ENCODE results near the gene DOC2A. TPM values are rescaled to one million over a fixed set of nuclear protein-coding genes. Genes with fewer than 3 reads are reported as not detected.

DOC2A gene
- total and polyA plus RNA-seq, 4 donors = 0.09 to 0.22 (median 0.17) TPM; not detected in 1

- DNase-seq (ENCODE audit: low spot score) = no peak
Measured at GRCh38 chr16:29990034-29990433, 20.8 kb downstream of the DOC2A start.

More at GRCh38 chr16:29990034-29990433, 20.8 kb downstream of the DOC2A start:
- H3K27me3 ChIP-seq (ENCODE audit: control insufficient read depth in 4 of 4, insufficient read depth in 4 of 4, low read length in 3 of 4) = no peaks in the 10 kb centered on the region
- no peak overlapping the region for H3K4me3 ChIP-seq (ENCODE audit: low read depth in 1 of 3, low read length in 3 of 3)
- 80% methylated on average over 2 of the region's 2 CpGs for WGBS
- H3K9ac ChIP-seq (ENCODE audit: low read depth in 1 of 2, low read length in 2 of 2) = no peak overlapping the region
- no peak overlapping the region for H3K27ac ChIP-seq (ENCODE audit: low read depth in 1 of 2, low read length in 2 of 2)
- peaks cover 20 to 74% (median 37%) of the 10 kb centered on the region in 4 donors for H3K36me3 ChIP-seq (ENCODE audit: control insufficient read depth in 4 of 4, insufficient read depth in 3 of 4, low read depth in 1 of 4, low read length in 3 of 4)
- no peak for TF ChIP-seq REST (IDR thresholded peaks at IDR 0.05)
- TF ChIP-seq GABPA (IDR thresholded peaks at IDR 0.05 in 1 of 2, conservative IDR thresholded peaks at IDR 0.05 in 1 of 2) = no peak
- TF ChIP-seq, protein P1, sequence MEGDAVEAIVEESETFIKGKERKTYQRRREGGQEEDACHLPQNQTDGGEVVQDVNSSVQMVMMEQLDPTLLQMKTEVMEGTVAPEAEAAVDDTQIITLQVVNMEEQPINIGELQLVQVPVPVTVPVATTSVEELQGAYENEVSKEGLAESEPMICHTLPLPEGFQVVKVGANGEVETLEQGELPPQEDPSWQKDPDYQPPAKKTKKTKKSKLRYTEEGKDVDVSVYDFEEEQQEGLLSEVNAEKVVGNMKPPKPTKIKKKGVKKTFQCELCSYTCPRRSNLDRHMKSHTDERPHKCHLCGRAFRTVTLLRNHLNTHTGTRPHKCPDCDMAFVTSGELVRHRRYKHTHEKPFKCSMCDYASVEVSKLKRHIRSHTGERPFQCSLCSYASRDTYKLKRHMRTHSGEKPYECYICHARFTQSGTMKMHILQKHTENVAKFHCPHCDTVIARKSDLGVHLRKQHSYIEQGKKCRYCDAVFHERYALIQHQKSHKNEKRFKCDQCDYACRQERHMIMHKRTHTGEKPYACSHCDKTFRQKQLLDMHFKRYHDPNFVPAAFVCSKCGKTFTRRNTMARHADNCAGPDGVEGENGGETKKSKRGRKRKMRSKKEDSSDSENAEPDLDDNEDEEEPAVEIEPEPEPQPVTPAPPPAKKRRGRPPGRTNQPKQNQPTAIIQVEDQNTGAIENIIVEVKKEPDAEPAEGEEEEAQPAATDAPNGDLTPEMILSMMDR (IDR thresholded peaks at IDR 0.05; ENCODE audit: low read depth, low read length, missing input control) = no peak
- TF ChIP-seq SP1 (IDR thresholded peaks at IDR 0.05) = no peak
- TF ChIP-seq ATF3 (IDR thresholded peaks at IDR 0.05) = no peak
- TF ChIP-seq TAF1 (conservative IDR thresholded peaks at IDR 0.05) = no peak
- no peak for TF ChIP-seq FOXA2 (IDR thresholded peaks at IDR 0.05)
- TF ChIP-seq NR2F2 (IDR thresholded peaks at IDR 0.05) = no peak
- no peak for TF ChIP-seq HNF4G (IDR thresholded peaks at IDR 0.05)
- no peak for TF ChIP-seq ZBTB33 (IDR thresholded peaks at IDR 0.05)
- TF ChIP-seq MAX (IDR thresholded peaks at IDR 0.05) = no peak
- TF ChIP-seq YY1 (IDR thresholded peaks at IDR 0.05) = no peak
- no peak for TF ChIP-seq JUND (IDR thresholded peaks at IDR 0.05)
- TF ChIP-seq FOXA1 (IDR thresholded peaks at IDR 0.05) = no peak
- H3K4me1 ChIP-seq (ENCODE audit: control insufficient read depth in 4 of 4, insufficient read depth in 4 of 4, low read length in 3 of 4) = peaks cover 2 to 13% (median 8%) of the 10 kb centered on the region in 4 donors
- no peaks in the 10 kb centered on the region for H3K9me3 ChIP-seq (ENCODE audit: control insufficient read depth in 4 of 4, low read length in 3 of 4)
